Suppressor macrophage treated with lipopolysaccharide for 4 hours (primary cell): ENCODE measurements around the gene PTCD2.
A peak's percentile ranks its signal among the peaks of the same experiment; 100 is the strongest.

ENCODE experiments used
- DNase-seq: peaks from one replicate; pipeline ENCODE4 v3.0.0-alpha.2; 2020

The PTCD2 gene

DNA sequence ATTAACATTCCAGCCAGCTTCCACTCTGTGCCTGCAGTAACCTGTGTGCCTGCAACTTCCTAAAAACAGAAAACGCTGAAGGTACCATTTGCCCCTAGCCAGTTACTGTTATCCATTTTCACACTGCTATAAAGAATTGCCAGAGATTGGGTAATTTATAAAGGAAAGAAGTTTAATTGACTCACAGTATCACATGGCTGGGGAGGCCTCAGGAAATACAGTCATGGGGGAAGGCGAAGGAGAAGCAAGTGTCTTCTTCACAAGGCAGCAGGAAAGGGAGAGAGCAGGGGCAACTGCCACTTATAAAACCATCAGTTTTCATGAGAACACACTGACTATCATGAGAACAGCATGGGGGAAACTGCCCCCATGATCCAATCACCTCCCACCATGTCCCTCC is 31.2 kb downstream of the PTCD2 start:
- peak; percentile 28 for DNase-seq

GRCh38 chr5:72352616-72353015 is 32.4 kb downstream of the PTCD2 start:
- DNase-seq = peak; percentile 26

GRCh38 chr5:72353046-72353445 is 32.9 kb downstream of the PTCD2 start:
- DNase-seq = no peak

DNA sequence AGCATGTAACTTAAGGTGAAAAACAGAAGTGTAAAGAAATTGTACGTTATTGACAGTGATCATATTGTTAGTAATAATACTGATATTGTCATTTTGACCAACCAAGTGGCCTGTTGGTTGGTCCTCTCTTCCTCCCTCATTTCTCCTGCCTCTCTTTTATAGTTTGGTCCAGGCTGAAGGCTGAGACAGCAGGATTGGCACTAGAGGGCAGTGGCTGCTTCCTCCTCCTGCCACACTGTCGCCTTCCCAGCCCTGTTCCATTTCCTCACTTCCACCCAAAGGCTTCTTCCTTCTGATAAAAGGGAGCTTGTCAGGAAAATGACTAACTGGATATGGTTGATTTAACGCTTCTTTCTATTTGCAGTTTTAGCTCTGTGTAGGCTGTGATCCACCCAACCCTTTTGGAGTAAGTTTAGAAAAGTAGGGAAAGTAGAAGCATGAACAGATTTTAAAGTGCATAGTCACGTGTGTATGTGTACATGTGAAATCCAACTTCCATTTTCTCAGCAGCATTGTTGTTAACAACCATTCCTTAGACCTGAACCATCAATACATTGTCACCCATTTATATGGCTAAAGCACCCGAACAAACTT is 35.6 kb downstream of the PTCD2 start:
- DNase-seq = no peak

DNA sequence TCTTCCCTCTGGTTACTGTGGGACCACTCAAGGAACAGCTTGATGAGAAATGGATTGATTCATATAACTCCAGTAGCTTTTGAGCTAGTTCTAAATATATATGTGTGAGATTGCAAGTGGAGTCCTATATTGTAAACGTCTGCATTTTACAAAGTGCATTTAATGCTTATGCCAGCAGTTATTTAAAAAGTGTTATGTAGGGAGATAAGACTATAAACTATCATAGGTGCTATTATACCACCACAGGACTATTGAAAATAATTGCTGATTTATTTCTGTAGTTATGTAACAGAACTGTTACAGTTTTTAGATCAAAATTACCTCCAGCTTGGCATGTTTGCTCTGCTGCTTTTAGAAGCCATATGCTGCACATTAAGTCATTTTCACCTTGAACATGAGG is 36.2 kb downstream of the PTCD2 start:
- DNase-seq = no peak

DNA sequence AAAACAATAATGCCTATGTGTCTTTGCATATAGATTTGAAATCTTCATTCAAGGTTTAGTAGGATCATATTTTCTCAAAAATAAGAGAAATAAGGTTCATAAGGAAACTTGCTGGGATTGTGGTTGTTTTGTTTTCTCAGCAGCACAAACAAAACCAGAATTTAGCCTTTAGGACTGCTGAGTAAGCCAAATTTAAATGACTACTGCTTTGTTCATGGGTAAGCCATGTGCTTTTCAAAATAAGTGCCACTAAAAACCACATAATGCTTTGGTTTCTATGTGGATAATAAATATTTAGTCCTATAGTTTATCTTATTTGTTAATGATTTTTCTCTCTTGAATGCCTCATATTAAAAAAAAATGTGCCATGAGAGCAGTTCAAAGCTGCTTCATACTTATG is 38.8 kb downstream of the PTCD2 start:
- DNase-seq = no peak

DNA sequence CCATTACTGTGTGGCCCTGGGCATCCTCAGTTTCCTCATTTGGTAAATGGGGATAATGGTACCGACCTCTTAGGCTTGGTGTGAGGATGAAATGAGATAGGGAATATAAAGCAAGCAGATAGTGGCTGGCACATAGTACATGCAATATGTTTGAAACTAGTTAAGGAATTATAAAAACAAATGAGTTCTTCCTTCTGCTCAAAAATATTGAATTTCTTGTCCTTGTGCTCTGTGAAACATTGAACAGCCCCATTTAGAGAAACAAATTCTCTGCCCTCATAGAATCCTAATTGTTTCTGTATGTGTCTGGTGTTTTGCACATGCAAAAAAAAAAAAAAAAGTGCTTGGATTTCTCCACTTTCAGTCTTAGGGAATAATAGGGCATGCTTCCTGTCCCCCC is 39.7 kb downstream of the PTCD2 start:
- DNase-seq = no peak

- DNase-seq = no peak
These were observed 43.1 kb downstream of the PTCD2 start for GRCh38 chr5:72363166-72363802.

DNA sequence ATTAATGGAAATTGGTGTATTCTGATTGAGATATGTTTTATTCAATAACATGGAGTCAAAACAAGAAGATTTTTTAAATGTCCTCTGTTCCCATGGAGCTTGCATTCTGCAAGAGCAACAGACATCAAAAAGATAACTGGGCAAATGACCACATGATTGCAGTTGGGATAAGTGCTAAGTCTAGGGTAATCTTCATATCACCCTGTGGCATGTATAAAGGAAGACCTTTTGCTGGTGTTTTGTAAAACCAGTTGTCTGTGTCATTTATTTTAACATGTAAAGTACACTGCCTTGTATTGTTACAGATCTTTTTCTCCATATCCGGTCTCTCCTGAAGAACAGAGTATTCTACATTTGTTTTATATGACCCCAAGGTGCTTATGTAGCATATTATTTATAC is 44.0 kb downstream of the PTCD2 start:
- no peak for DNase-seq

- DNase-seq = no peak
These were observed 44.8 kb downstream of the PTCD2 start for GRCh38 chr5:72364951-72365350.

- peak; percentile 85 for DNase-seq
These were observed 46.3 kb downstream of the PTCD2 start for GRCh38 chr5:72366324-72366976.

- peak; percentile 69 for DNase-seq
These were observed 48.1 kb downstream of the PTCD2 start for GRCh38 chr5:72368271-72368670.

DNA sequence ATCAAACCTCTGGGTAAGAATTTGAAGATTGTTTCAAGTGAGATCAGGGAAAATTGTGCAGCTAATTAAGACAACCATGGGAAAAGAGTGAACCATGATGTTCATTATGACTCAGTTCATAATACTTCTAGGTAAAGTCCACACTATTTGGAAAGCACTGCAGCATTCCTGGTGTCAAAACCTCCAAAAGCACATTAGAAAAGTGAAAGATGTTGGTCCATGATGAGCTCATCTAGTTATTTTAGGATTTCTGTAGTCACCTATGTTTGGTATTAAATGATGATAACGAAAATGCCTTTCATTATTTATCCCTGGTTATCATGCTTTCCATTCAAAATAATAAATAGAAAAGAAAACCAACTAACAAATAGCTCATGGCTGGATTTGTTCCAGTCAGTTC is 49.1 kb downstream of the PTCD2 start:
- DNase-seq = no peak

GRCh38 chr5:72369711-72370110 is 49.5 kb downstream of the PTCD2 start:
- no peak for DNase-seq

DNA sequence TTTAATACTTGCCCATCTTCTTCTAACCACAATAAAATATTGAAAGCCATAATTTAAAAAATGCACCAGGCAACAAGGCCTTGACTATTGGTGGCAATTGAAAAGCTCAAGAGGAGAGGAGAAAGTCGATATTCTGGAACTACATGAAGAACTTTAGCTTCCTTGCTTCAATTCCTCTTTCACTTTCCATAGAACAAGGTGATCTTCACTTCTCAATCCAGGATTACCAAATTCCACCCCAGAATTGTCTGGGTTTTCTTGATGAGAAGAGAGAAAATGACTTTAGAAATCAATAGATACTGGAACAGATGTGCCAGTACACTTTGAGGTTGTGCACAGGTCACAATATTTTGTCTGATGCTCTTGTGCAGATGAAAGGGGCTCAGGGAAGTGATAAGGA is 52.2 kb downstream of the PTCD2 start:
- DNase-seq = peak; percentile 48

DNA sequence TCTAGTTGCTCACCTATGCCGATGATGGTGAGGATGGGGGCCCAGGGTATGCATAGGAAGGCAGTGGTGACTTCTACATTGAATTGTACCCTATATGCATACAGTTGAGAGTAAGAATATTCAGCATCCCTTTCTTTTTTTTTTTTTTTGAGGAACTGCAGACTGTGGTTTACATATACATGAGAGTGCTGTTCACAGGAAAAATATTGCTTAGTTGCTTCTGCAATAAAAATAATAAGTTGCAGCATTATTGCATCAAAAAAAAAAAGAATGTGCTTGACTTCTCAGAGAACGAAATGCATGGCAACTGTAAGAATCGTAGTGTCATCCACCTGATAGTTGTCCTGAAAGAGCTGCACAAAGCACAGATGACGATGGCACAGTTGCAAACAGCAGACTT is 52.8 kb downstream of the PTCD2 start:
- no peak for DNase-seq

DNA sequence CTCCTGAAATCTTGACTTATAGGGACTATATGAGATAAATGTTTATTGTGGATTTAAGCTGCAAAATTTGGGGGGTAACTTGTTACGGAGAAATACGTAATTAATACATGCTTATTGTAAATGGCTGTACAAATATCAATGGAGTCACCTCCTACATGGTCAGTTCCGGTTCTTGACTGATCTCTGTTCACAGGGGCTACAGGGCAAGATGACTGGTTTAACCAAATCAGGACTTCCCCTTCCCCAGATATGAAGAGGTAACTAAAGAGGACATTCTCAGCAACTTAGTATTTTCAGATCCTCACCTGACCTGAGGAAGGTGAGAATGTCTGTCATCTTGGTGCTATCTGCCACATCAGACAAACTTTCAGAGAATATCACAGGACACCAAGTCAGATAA is 54.7 kb downstream of the PTCD2 start:
- no peak for DNase-seq

- no peak for DNase-seq
These were observed 56.2 kb downstream of the PTCD2 start for GRCh38 chr5:72376381-72376780.

DNA sequence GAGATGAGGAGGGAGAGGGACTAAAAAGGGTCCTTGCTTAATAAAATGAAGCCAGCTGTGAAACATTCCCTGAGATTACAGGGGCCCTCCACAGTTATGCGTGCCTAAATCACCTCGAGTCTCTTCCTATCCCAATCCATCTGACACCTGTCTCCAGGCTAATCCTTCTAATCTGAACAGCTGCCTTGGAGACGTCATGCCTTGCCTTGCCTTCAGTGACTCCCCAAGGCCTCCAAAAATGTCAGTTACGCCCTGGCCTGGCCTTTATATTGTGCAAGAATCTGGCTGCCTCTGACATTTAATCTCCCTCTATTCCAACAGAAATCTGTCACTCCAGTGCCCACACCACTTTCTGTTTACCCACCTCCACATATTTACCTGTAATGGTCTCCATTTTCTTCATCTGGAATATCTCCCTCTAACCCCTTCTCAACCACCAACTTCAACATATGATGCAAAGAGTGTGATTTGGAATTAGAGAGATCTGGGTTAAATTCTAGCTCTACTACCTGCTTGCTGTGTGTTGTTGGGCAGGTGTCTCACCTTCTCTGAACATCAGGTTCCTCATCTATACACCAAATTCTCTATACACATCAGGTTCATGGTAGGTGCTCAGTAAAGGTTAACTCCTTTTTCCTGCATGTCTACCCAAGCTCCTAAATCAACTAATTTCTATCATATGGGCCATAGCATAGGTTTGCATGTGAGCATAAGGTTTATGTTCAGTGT is 57.9 kb downstream of the PTCD2 start:
- DNase-seq = peak; percentile 57

GRCh38 chr5:72378639-72379289 is 58.6 kb downstream of the PTCD2 start:
- DNase-seq = peak; percentile 87

- no peak for DNase-seq
These were observed 59.8 kb downstream of the PTCD2 start for GRCh38 chr5:72379936-72380335.

DNA sequence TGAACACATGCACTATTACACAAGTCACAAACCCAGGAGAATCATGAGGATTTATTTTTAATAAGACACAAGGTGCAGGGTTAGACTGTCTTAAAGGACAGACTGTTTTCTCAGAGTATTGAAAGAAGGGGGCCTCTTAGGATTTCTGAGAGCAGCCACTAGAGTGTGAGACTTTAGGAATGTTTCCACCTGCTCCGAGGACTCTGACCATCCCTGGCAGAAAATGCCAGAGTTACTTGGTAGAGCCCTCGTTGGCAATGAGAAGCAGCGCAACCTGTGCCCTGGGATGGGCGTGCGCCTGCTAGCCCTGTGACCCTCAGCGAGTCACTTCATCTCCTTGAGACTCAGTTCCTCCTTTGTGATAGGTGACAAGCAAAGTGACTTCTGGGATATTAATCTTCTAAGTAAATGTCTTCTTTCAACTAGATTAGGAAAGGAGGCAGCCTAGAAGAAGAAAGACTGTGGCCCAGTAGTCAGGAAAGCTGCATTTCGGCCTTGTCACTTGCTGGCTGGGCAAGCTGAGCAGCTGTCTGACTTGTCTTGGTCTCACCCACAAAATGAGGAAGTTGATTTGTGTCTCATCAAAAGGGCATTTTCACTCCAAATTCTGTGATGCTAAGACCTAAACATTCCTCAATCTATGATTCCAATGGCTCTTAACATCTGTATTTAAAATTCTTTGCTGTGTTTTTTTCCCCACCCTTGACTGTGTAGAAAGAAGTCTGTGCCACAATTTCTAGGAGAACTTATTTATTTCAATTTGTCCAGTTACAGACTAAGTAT is 60.5 kb downstream of the PTCD2 start:
- peak; percentile 77 for DNase-seq

DNA sequence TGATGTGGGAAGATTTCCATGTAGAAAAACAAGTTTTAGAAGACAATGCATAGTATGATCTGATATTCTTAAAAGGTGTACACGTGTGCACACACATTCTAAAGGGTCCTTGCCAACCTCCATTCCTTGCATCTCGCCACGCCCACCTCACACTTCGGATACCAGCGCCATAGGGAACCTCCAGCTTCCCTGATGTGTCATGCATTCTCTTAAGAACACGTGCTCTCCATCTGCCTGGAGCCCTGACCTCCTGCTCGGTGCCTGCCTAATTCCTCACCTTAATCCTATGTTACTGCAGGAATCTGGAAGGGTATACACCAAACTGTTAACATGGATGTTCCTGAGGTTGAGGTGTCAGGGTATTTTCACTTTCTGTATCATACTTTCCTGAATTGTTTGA is 63.1 kb downstream of the PTCD2 start:
- DNase-seq = no peak
